Heart left ventricle (tissue), 16 donors: Measurements from ENCODE around the gene CANT1. TPM values are rescaled to one million over a fixed set of nuclear protein-coding genes. Genes with fewer than 3 reads are reported as not detected.

Source experiments
- ATAC-seq, 4 donors: fragments of 200-7000 bp; cut with Tn5 transposase; one replicate each; pipeline ENCODE4 v1.9.1; 2020 to 2022; ENCODE audit warnings: moderate library complexity in 4 of 4, mild to moderate bottlenecking in 3 of 4, moderate number of reproducible peaks in 1 of 4
- DNase-seq, 5 donors: peaks; one replicate each; pipeline ENCODE4 v3.0.0-alpha.2; 2020
- H3K27ac ChIP-seq, 12 donors: fragments of 200-600 bp; sonication (generic) in 4 of 12; one replicate each; pipeline versions ENCODE4 v1.5.0 to v1.8.0; 2016 to 2022; ENCODE audit warnings: mild to moderate bottlenecking in 2 of 12
- H3K27me3 ChIP-seq, 9 donors: fragments of 200-600 bp; sonication (generic) in 2 of 9; one replicate each; pipeline versions ENCODE4 v1.5.1 to v1.8.0; 2016 to 2022; ENCODE audit warnings: mild to moderate bottlenecking in 3 of 9
- H3K36me3 ChIP-seq, 9 donors: fragments of 200-600 bp; sonication (generic) in 2 of 9; one replicate each; pipeline versions ENCODE4 v1.5.0 to v1.8.0; 2018 to 2022; ENCODE audit warnings: mild to moderate bottlenecking in 2 of 9
- H3K4me1 ChIP-seq, 12 donors: fragments of 200-600 bp; sonication (generic) in 4 of 12; one replicate each; pipeline versions ENCODE4 v1.5.0 to v1.8.0; 2016 to 2022; ENCODE audit warnings: mild to moderate bottlenecking in 3 of 12
- H3K4me3 ChIP-seq, 12 donors: fragments of 200-600 bp; sonication (generic) in 4 of 12; one replicate each; pipeline versions ENCODE4 v1.5.0 to v1.8.0; 2017 to 2022; ENCODE audit warnings: mild to moderate bottlenecking in 9 of 12, moderate library complexity in 4 of 12
- H3K9me3 ChIP-seq, 12 donors: fragments of 200-600 bp; sonication (generic) in 4 of 12; one replicate each; pipeline versions ENCODE4 v1.5.0 to v1.8.0; 2016 to 2022; ENCODE audit warnings: mild to moderate bottlenecking in 1 of 12
- POLR2A ChIP-seq, 2 donors: fragments of 450-650 bp; IDR thresholded peaks; one replicate each; pipeline ENCODE4 v1.6.1; 2017; ENCODE audit warnings: antibody characterized with exemption in 2 of 2, mild to moderate bottlenecking in 2 of 2, moderate library complexity in 2 of 2
- WGBS, 4 donors: extraction: QIAGEN DNeasy Blood & Tissue Kit in 2 of 4; methylation state at CpG; one replicate each; pipeline versions ENCODE4 v1.1.5 to v1.1.7; 2013 to 2018; 5-methylcytosine and 5-hydroxymethylcytosine counted together
- intact Hi-C, 10 donors: fragments of 100-400 bp; cut with DNase I; formaldehyde crosslinking; loops; one replicate each; pipeline versions ENCODE4 v1.11.1 to v1.14.2; 2022
- long read RNA-seq, 3 donors: library from polyadenylated mRNA; unstranded; transcript quantifications; one replicate each; pipeline ENCODE4 v2.0.0, GENCODE V29; 2020 to 2021
- polyA plus RNA-seq, 2 donors: library from polyadenylated mRNA; stranded (reverse); fragments of 200-250 nt; gene quantifications; one replicate each; pipeline ENCODE4 v1.2.3, GENCODE V29; 2013
- total RNA-seq, 9 donors: library from RNA; depleted of rRNA in 2 of 9; stranded (reverse); fragments of >200 nt in 2 of 9; fragmentation: NEBNext Ultra II Directional in 3 of 9; extraction: Animal tissue kit (Norgen Biotek cat#: 25700) in 3 of 9; gene quantifications; one replicate each; pipeline versions ENCODE4 v1.1.0 to v1.2.4, GENCODE V29; 2016 to 2023
- TF ChIP-seq, protein P1 (sequence below), 12 donors: fragments of 200-600 bp; sonication (generic) in 4 of 12; IDR thresholded peaks; one replicate each; pipeline versions ENCODE4 v1.5.0 to v1.8.0; 2018 to 2022; ENCODE audit warnings: antibody characterized with exemption in 12 of 12, mild to moderate bottlenecking in 5 of 12
- donor health status: ischemic (EF 13 %, LVEDD 7.1; RV severe dilation, severe dysfunction).
- donor health status: healthy with polysubstance abuse.
- donor health status: DM: no; HTN: yes; CAD: no.
- donor health status: DM: no; HTN: no; CAD: no.
- donor health status: ischemic (EF 25% LVEDD 6.9; RV normal size, moderate dysfunction).
- donor health status: ischemic (EF 25% LVEDD 5.7; RV mildly dilated, moderate dysfunction).
- donor health status: healthy.
- donor health status: DM: yes; HTN: yes; CAD: no.
- donor health status: ischemic (EF 35%, LVEDD 5.7; RV mildly dilated, moderate dysfunction).
- donor health status: nonischemic (EF 11% LVEDD 7.7; RV severe dilation, severe dysfunction).
- donor health status: DM: yes; HTN: yes; CAD: no.
- donor health status: PGD.
- donor health status: ischemic (EF 29% LVEDD 5.4; RV normal size, mild dysfunction).
- donor health status: nonischemic (EF 23%, LVEDD 6.1; RV moderate dilation, normal function).

The CANT1 gene
- 10 to 100 TPM; 20.4 to 43.7 (median 24.1) TPM for total RNA-seq
- polyA plus RNA-seq, result 10 to 100 TPM in 1 of 2 donors, 1 to 10 TPM in 1; 5.1 to 46.2 TPM
- long read RNA-seq, donor 1, partial matches to known transcripts, result 2 of 11 reads
- long read RNA-seq, donor 1, other reads (novel, unspliced or antisense), result 4 of 11 reads
- long read RNA-seq, donor 2, transcript CANT1-202 (5 exons, 3,252 nt), result major isoform, 5 of 25 reads
- long read RNA-seq, donor 2, partial matches to known transcripts, result 5 of 25 reads
- long read RNA-seq, donor 2, other reads (novel, unspliced or antisense), result 13 of 25 reads
- long read RNA-seq, donor 3, partial matches to known transcripts, result 3 of 17 reads
- long read RNA-seq, donor 3, other reads (novel, unspliced or antisense), result 8 of 17 reads

DNA sequence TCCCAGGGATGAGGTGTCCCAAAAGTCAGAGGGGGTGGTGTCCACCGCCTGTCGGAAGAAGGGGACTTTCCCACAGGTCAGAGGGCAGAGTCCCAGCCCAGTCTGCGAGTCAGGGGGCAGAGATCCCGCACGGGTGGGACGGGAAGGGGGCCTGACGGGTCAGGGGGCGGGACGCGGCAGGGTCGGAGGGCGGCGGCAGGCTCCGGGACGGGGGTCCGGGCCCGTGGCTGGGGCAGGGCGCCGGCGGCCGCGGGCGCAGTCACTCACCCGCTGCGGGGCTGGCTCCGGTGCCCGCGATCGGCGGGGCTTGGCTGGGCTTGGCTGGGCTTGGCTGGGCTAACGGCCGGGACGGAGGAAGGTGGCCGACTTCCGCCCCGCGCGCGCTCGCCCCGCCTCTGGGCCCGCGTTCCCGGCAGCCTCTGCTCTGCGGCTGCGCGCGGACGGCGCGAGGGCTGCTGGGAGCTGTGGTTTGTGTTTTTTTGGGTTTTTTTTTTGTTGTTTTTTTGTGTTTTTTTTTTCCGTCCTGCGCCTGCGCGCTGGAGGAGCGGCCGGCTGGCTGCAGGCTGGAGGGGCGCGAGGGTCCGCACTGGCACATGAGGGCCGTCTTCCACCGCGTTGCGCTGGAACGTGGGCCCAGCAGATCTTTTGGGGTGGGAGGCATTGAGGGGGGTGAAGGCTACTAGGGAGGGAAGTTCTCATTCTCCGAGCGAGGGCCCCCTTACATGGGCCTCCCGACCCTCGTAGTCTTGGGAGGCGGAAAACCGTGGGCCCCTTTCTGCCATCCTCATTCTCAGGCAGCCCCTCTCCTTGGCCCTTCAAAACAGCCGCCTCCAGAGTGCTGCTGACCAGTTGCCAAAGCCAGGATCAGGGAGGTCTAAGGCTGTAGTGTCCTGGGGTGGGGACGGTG lies at the start of gene CANT1:
Gene CANT1, minus strand, starts transcription at position 368 of the 907 bp plus-strand sequence. CDS start 12,142 bp downstream, outside the sequence.
- Histone ChIP-seq H3K4me1 (peaks cover 7 to 48% (median 33%) of the 10 kb centered on the region in 12 donors), H3K4me3 (peak within 1 kb of the TSS; percentile 57 to 100 (median 83)), H3K27ac (peak within 1 kb of the TSS; percentile 68 to 94 (median 88)), H3K27me3 (no peaks in the 10 kb centered on the region), H3K36me3 (peaks cover 0 to 5% (median 0%) of the 10 kb centered on the region in 9 donors), H3K9me3 (no peaks in the 10 kb centered on the region)
- peak; percentile 81 to 97 (median 96) for ATAC-seq
- TF ChIP-seq, protein P1, sequence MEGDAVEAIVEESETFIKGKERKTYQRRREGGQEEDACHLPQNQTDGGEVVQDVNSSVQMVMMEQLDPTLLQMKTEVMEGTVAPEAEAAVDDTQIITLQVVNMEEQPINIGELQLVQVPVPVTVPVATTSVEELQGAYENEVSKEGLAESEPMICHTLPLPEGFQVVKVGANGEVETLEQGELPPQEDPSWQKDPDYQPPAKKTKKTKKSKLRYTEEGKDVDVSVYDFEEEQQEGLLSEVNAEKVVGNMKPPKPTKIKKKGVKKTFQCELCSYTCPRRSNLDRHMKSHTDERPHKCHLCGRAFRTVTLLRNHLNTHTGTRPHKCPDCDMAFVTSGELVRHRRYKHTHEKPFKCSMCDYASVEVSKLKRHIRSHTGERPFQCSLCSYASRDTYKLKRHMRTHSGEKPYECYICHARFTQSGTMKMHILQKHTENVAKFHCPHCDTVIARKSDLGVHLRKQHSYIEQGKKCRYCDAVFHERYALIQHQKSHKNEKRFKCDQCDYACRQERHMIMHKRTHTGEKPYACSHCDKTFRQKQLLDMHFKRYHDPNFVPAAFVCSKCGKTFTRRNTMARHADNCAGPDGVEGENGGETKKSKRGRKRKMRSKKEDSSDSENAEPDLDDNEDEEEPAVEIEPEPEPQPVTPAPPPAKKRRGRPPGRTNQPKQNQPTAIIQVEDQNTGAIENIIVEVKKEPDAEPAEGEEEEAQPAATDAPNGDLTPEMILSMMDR (IDR thresholded peaks at IDR 0.05), result no peak
- TF ChIP-seq POLR2A (IDR thresholded peaks at IDR 0.05), result peak in 1 of 2 donors; percentile 60
- intact Hi-C loops, result loop anchor here in 4 of 10 donors (10.0 kb wide), 2 partner anchors 75 to 385 kb away; no protein-coding TSS in a partner anchor
- 0 to 1% (median 1%) methylated on average over 42 to 73 of the region's 73 CpGs for WGBS, 4 donors
- DNase-seq, result peak; percentile 86 to 93 (median 88)

DNA sequence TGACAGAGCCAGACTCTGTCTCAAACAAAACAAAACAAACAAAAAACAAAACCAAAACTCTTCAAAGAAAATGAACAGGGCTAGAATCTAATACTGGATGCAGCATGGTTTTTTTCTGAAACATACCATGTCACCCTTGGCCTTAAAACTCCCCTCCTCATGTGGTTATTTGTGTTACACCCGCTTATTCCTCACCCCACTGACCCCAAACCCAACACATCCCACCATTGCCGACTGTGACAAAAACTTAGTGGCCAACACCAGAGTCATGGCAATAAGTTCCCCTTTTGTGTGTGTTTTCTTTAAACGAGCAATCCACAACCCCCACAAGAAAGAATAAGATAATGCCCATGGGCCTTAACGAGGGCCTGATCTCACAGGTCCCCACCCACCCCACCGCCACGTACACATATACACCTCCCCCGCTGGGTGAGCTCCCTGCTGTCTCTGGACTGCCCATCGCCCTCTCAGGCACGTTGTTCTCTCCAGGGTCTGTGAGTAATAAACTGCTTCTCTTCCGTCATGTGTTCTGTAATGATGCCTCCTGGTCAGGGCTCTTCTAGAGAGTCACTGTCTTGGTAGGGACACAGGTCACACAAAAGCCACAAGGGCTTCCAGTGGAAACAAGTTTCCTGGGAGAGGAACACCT lies 48.3 kb upstream of the CANT1 start:
- TF ChIP-seq, protein P1 (IDR thresholded peaks at IDR 0.05), result no peak
- TF ChIP-seq POLR2A (IDR thresholded peaks at IDR 0.05), result no peak
- 85 to 87% (median 86%) methylated on average over 10 of the region's 10 CpGs for WGBS, 4 donors
- Histone ChIP-seq H3K9me3 (peaks cover 0 to 15% (median 4%) of the 10 kb centered on the region in 12 donors), H3K4me3 (no peak overlapping the region), H3K27ac (no peak overlapping the region), H3K36me3 (no peaks in the 10 kb centered on the region), H3K27me3 (no peaks in the 10 kb centered on the region), H3K4me1 (peaks cover 0 to 14% (median 0%) of the 10 kb centered on the region in 12 donors)
- intact Hi-C loops, result no loop called here
- no peak for DNase-seq
- no peak for ATAC-seq

DNA sequence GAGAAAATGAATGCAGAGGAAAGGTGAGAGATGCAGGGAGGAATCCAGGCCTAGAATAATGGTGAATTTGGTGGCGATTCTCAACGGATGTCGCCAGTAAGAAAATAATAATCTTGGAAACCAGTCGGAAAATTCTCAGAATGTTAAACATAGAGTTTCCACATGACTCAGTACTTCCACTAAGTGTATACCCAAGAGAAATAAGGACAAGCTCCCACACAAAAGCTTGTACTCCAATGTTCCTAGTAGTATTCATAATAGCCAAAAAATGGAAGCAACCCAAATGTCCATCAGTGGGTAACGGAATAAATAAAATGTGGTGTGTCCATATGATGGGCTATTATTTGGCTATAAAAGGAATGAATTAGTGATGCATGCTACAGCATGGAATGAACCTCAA lies 45.6 kb upstream of the CANT1 start:
- Histone ChIP-seq H3K4me1 (peaks cover 0 to 14% (median 0%) of the 10 kb centered on the region in 12 donors), H3K36me3 (no peaks in the 10 kb centered on the region), H3K27ac (peak overlapping the region in 8 of 12 donors; percentile 29 to 85 (median 42)), H3K9me3 (peaks cover 0 to 15% (median 4%) of the 10 kb centered on the region in 12 donors), H3K4me3 (no peak overlapping the region), H3K27me3 (no peaks in the 10 kb centered on the region)
- no peak for DNase-seq
- intact Hi-C loops, result no loop called here
- WGBS, 4 donors, result 66 to 81% (median 73%) methylated on average over 5 of the region's 5 CpGs
- peak in 2 of 4 donors; percentile 35 to 59 for ATAC-seq
- no peak for TF ChIP-seq POLR2A (IDR thresholded peaks at IDR 0.05)
- TF ChIP-seq, protein P1 (IDR thresholded peaks at IDR 0.05), result no peak
